LoVo (cell line): ENCODE measurements around the gene SCYGR4.
"Not testable (repeated sequence)": the region's sequence is repeated elsewhere in the genome, so short reads cannot be mapped to it uniquely, and the experiment has no call there.

Experiments used
- DNase-seq: peaks from one replicate; pipeline ENCODE4 v3.0.0-alpha.2; 2016; ENCODE audit warnings: low spot score

The SCYGR4 gene

GRCh38 chr2:227666631-227667170 lies 49.4 kb downstream of the SCYGR4 start, which contains the start of gene SCYGR5:
Gene SCYGR5 (plus strand): TSS chr2:227666804. CDS start chr2:227666804, 0 bp downstream.
- not testable (repeated sequence) for DNase-seq
